Thoracic aorta (tissue), 2 donors: ENCODE results near the gene CASZ1. TPM values are rescaled to one million over a fixed set of nuclear protein-coding genes. Genes with fewer than 3 reads are reported as not detected.

Experiments
- ATAC-seq: fragments of 150-250 bp; one replicate; pipeline ENCODE4 v1.8.0; 2017; ENCODE audit warnings: low read depth; ENCODE audit not compliant: insufficient number of reproducible peaks, low FRiP score
- DNase-seq: peaks from one replicate; pipeline ENCODE4 v3.0.0-alpha.2; 2020; ENCODE audit warnings: low spot score
- H3K27ac ChIP-seq, 2 donors: fragments of 200-600 bp; sonication (generic); 1 replicate in 1 of 2; 2 replicates in 1 of 2; pipeline ENCODE4 v1.5.1; 2016; ENCODE audit warnings: mild to moderate bottlenecking in 2 of 2, moderate library complexity in 2 of 2
- H3K27me3 ChIP-seq: fragments of 200-600 bp; sonication (generic); replicated peaks from 2 replicates; pipeline ENCODE4 v1.6.0; 2016; ENCODE audit warnings: mild to moderate bottlenecking; ENCODE audit not compliant: insufficient read depth
- H3K36me3 ChIP-seq: fragments of 200-600 bp; sonication (generic); one replicate; pipeline ENCODE4 v1.5.1; 2016
- H3K4me1 ChIP-seq, 2 donors: fragments of 200-600 bp; sonication (generic); 1 replicate in 1 of 2; 2 replicates in 1 of 2; pipeline versions ENCODE4 v1.5.1 to v1.6.0; 2016; ENCODE audit warnings: low read depth in 2 of 2, mild to moderate bottlenecking in 1 of 2; ENCODE audit not compliant: control insufficient read depth in 1 of 2
- H3K4me3 ChIP-seq: fragments of 200-600 bp; sonication (generic); 2 replicates; pipeline ENCODE4 v1.5.1; 2016; ENCODE audit warnings: mild to moderate bottlenecking
- H3K9me3 ChIP-seq: fragments of 200-600 bp; sonication (generic); 2 replicates; pipeline ENCODE4 v1.5.1; 2016
- CTCF ChIP-seq: fragments of 200-600 bp; sonication (generic); IDR thresholded peaks from one replicate; pipeline ENCODE4 v1.5.1; 2019; ENCODE audit warnings: antibody characterized with exemption
- total RNA-seq, 2 donors: library from RNA; depleted of rRNA; stranded (reverse); fragments of >200 nt; gene quantifications; one replicate each; pipeline versions ENCODE4 v1.1.0 to v1.2.3, GENCODE V29; 2016

CASZ1 gene
- total RNA-seq, 2 donors from 2014 or later: 20.6 to 27.9 TPM

- Histone ChIP-seq H3K36me3 (no peaks in the 10 kb centered on the region), H3K9me3 (no peaks in the 10 kb centered on the region), H3K4me3 (no peak overlapping the region), H3K27ac (no peak overlapping the region), H3K27me3 (no peaks in the 10 kb centered on the region), H3K4me1 (peaks cover 0 to 9% of the 10 kb centered on the region in 2 donors)
- ATAC-seq (no peak), DNase-seq (no peak)
- no peak for TF ChIP-seq CTCF
These were observed 58.8 kb downstream of the CASZ1 start for GRCh38 chr1:10737651-10738050.

GRCh38 chr1:10736634-10737586, 59.5 kb downstream of the CASZ1 start:
- H3K36me3 ChIP-seq: no peaks in the 10 kb centered on the region
- no peak overlapping the region for H3K27ac ChIP-seq
- no peaks in the 10 kb centered on the region for H3K9me3 ChIP-seq
- H3K27me3 ChIP-seq: no peaks in the 10 kb centered on the region
- H3K4me3 ChIP-seq: no peak overlapping the region
- ATAC-seq: no peak
- peaks cover 0 to 9% of the 10 kb centered on the region in 2 donors for H3K4me1 ChIP-seq
- DNase-seq: no peak
- TF ChIP-seq CTCF: no peak

- Histone ChIP-seq H3K27ac (no peak overlapping the region), H3K27me3 (no peaks in the 10 kb centered on the region), H3K9me3 (no peaks in the 10 kb centered on the region), H3K36me3 (no peaks in the 10 kb centered on the region), H3K4me1 (peaks cover 0 to 9% of the 10 kb centered on the region in 2 donors), H3K4me3 (no peak overlapping the region)
- no peak for ATAC-seq
- DNase-seq: no peak
- no peak for TF ChIP-seq CTCF
These were observed 60.7 kb downstream of the CASZ1 start for GRCh38 chr1:10735563-10736305.

GRCh38 chr1:10734962-10735544, 61.4 kb downstream of the CASZ1 start:
- H3K27me3 ChIP-seq: no peaks in the 10 kb centered on the region
- H3K4me3 ChIP-seq: no peak overlapping the region
- H3K4me1 ChIP-seq: peaks cover 0 to 9% of the 10 kb centered on the region in 2 donors
- DNase-seq (no peak), ATAC-seq (no peak)
- no peak for TF ChIP-seq CTCF
- no peak overlapping the region for H3K27ac ChIP-seq
- no peaks in the 10 kb centered on the region for H3K9me3 ChIP-seq
- H3K36me3 ChIP-seq: no peaks in the 10 kb centered on the region

- Histone ChIP-seq H3K36me3 (no peaks in the 10 kb centered on the region), H3K4me3 (no peak overlapping the region), H3K27ac (no peak overlapping the region), H3K4me1 (peaks cover 0 to 9% of the 10 kb centered on the region in 2 donors), H3K9me3 (no peaks in the 10 kb centered on the region), H3K27me3 (no peaks in the 10 kb centered on the region)
- no peak for TF ChIP-seq CTCF
- DNase-seq (no peak), ATAC-seq (no peak)
These were observed 62.1 kb downstream of the CASZ1 start for GRCh38 chr1:10734375-10734774.
